Fibroblast of lung (primary cell): ENCODE results near the gene TAF9B. TPM values are rescaled to one million over a fixed set of nuclear protein-coding genes. Genes with fewer than 3 reads are reported as not detected.
"Not testable (repeated sequence)": the region's sequence is repeated elsewhere in the genome, so short reads cannot be mapped to it uniquely, and the experiment has no call there.

ENCODE experiments used
- DNase-seq, 2 donors: peaks; one replicate each; pipeline versions ENCODE4 v3.0.0 to v3.0.0-alpha.2; 2010; ENCODE audit warnings: low read depth in 2 of 2
- H2AFZ ChIP-seq: 2 replicates; pipeline ENCODE4 v1.5.1; 2012; ENCODE audit warnings: low read length, control low read depth, inconsistent platforms
- H3K27ac ChIP-seq: 2 replicates; pipeline ENCODE4 v1.5.1; 2011; ENCODE audit warnings: low read length, control low read depth; ENCODE audit not compliant: insufficient read depth
- H3K27me3 ChIP-seq: 2 replicates; pipeline ENCODE4 v1.5.1; 2011; ENCODE audit warnings: mild to moderate bottlenecking, low read length; ENCODE audit not compliant: control insufficient read depth, insufficient read depth
- H3K36me3 ChIP-seq: 2 replicates; pipeline ENCODE4 v1.5.1; 2011; ENCODE audit warnings: low read length; ENCODE audit not compliant: control insufficient read depth, insufficient read depth
- H3K4me1 ChIP-seq: 2 replicates; pipeline ENCODE4 v1.5.1; 2011; ENCODE audit warnings: low read length; ENCODE audit not compliant: control insufficient read depth, insufficient read depth; ENCODE audit errors: extremely low read depth
- H3K4me2 ChIP-seq: 2 replicates; pipeline ENCODE4 v1.5.1; 2011; ENCODE audit warnings: low read length, control low read depth; ENCODE audit not compliant: insufficient read depth; ENCODE audit errors: extremely low read depth
- H3K4me3 ChIP-seq, 4 experiments: fragments of 200-600 bp in 1 of 4; sonication (generic) in 1 of 4; replicated peaks in 1 of 4; 2 replicates each; pipeline ENCODE4 v1.5.1; 2011 to 2016; ENCODE audit warnings: low read length in 4 of 4, low read depth in 3 of 4, mild to moderate bottlenecking in 3 of 4, control low read depth in 2 of 4, inconsistent platforms in 1 of 4, mixed read lengths in 1 of 4; ENCODE audit not compliant: insufficient read depth in 1 of 4; ENCODE audit errors: control extremely low read depth in 1 of 4
- H3K79me2 ChIP-seq: 2 replicates; pipeline ENCODE4 v1.5.1; 2012; ENCODE audit warnings: mild to moderate bottlenecking, low read length, inconsistent platforms; ENCODE audit not compliant: control insufficient read depth, insufficient read depth
- H3K9ac ChIP-seq: 2 replicates; pipeline ENCODE4 v1.5.1; 2011; ENCODE audit warnings: mild to moderate bottlenecking, low read length, control low read depth; ENCODE audit not compliant: insufficient read depth
- H3K9me3 ChIP-seq: 2 replicates; pipeline ENCODE4 v1.5.1; 2012; ENCODE audit warnings: low read depth, low read length; ENCODE audit not compliant: control insufficient read depth, insufficient read depth
- H4K20me1 ChIP-seq: 2 replicates; pipeline ENCODE4 v1.5.1; 2011; ENCODE audit warnings: low read length; ENCODE audit not compliant: control insufficient read depth, insufficient read depth; ENCODE audit errors: extremely low read depth
- CTCF ChIP-seq, 2 donors: IDR thresholded peaks in 1 of 2; conservative IDR thresholded peaks in 1 of 2; 1 replicate in 1 of 2; 2 replicates in 1 of 2; pipeline ENCODE4 v1.5.1; 2011 to 2012; ENCODE audit warnings: low read length in 2 of 2, control low read depth in 1 of 2, inconsistent platforms in 1 of 2, low read depth in 1 of 2, mild to moderate bottlenecking in 1 of 2
- EZH2 ChIP-seq: IDR thresholded peaks from 2 replicates; pipeline ENCODE4 v1.5.1; 2012; ENCODE audit warnings: low read length, control low read depth, mild to moderate bottlenecking; ENCODE audit errors: missing control alignments
- polyA plus RNA-seq, 2 donors: library from polyadenylated mRNA; depleted of rRNA in 1 of 2; stranded (reverse) in 1 of 2; unstranded in 1 of 2; fragments of >200 nt; gene quantifications; 2 replicates each; pipeline ENCODE4 v1.2.1, GENCODE V29; 2011 to 2012; ENCODE audit warnings: missing spikeins in 1 of 2
- total RNA-seq: library from RNA; depleted of rRNA; stranded (reverse); fragments of >200 nt; gene quantifications from 2 replicates; pipeline ENCODE4 v1.2.1, GENCODE V29; 2014

Gene TAF9B
- total and polyA plus RNA-seq, 2 donors (not counting 1 experiment from before 2014, with no cell fraction given), result 29.1 to 31.7 TPM

- Histone ChIP-seq H3K9ac (no peak overlapping the region), H3K4me3 (no peak overlapping the region), H3K9me3 (no peaks in the 10 kb centered on the region), H3K27me3 (no peaks in the 10 kb centered on the region), H3K4me1 (no peaks in the 10 kb centered on the region), H3K79me2 (no peaks in the 10 kb centered on the region), H3K36me3 (no peaks in the 10 kb centered on the region), H3K27ac (no peak overlapping the region), H3K4me2 (no peak overlapping the region), H2AFZ (no peak overlapping the region), H4K20me1 (no peaks in the 10 kb centered on the region)
- no peak for DNase-seq
- no peak for TF ChIP-seq EZH2
- TF ChIP-seq CTCF (conservative IDR thresholded peaks at IDR 0.05 in 1 of 2, IDR thresholded peaks at IDR 0.05 in 1 of 2; ENCODE audit: low read depth in 1 of 2, low read length in 2 of 2), result no peak
Observed at GRCh38 chrX:78131117-78131516, 8.3 kb downstream of the TAF9B start.

DNA sequence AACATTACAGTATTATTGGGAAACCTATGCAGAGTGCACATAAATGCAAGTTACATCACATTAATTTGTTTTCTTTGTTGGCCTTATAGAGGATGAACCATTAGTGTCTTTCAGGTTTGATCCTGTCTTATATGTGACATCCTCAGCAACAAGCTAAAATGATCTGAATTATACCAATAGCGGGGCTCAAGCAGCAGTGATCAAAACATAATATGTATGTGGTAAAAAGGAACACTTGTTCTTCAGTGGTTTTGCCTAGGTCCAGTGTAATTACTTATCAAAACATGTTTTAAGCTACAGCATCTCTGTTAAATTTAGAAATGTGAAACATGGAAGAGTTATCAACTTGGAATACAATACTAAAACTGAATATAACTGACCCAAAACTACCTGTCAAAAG, 9.1 kb downstream of the TAF9B start:
- DNase-seq, result no peak
- no peaks in the 10 kb centered on the region for H4K20me1 ChIP-seq
- H3K79me2 ChIP-seq, result no peaks in the 10 kb centered on the region
- no peak overlapping the region for H3K27ac ChIP-seq
- no peak overlapping the region for H3K4me3 ChIP-seq
- no peak overlapping the region for H3K9ac ChIP-seq
- no peaks in the 10 kb centered on the region for H3K4me1 ChIP-seq
- no peaks in the 10 kb centered on the region for H3K27me3 ChIP-seq
- TF ChIP-seq EZH2 (no peak), CTCF (conservative IDR thresholded peaks at IDR 0.05 in 1 of 2, IDR thresholded peaks at IDR 0.05 in 1 of 2; ENCODE audit: low read depth in 1 of 2, low read length in 2 of 2) (no peak)
- no peak overlapping the region for H3K4me2 ChIP-seq
- no peak overlapping the region for H2AFZ ChIP-seq
- H3K9me3 ChIP-seq, result no peaks in the 10 kb centered on the region
- H3K36me3 ChIP-seq, result no peaks in the 10 kb centered on the region

DNA sequence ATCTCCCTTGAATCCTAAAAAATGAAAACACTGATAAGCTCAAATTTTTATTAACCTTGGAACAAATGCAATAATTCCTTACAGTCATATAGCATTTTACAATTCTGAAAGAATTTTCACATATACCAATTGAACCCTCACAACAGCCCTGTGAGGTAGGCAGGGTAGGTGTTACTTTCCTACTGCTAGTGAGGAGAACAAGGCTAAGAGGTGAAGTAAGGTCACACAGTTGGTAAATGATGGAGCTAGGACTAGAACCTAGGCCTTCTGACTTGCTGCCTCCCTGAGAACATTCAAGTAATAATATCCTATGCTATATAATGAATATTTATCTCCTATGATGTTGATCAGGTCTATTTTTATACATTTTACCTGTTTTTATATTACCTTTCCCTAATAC, 9.7 kb downstream of the TAF9B start:
- Histone ChIP-seq H4K20me1 (no peaks in the 10 kb centered on the region), H3K4me2 (no peak overlapping the region), H3K4me3 (no peak overlapping the region), H2AFZ (no peak overlapping the region), H3K9me3 (no peaks in the 10 kb centered on the region), H3K9ac (no peak overlapping the region), H3K79me2 (no peaks in the 10 kb centered on the region), H3K4me1 (no peaks in the 10 kb centered on the region), H3K27me3 (no peaks in the 10 kb centered on the region), H3K36me3 (peaks cover 2% of the 10 kb centered on the region), H3K27ac (no peak overlapping the region)
- TF ChIP-seq CTCF (conservative IDR thresholded peaks at IDR 0.05 in 1 of 2, IDR thresholded peaks at IDR 0.05 in 1 of 2; ENCODE audit: low read depth in 1 of 2, low read length in 2 of 2) (no peak), EZH2 (no peak)
- DNase-seq, result no peak

- not testable (repeated sequence) for H3K27ac ChIP-seq, DNase-seq, H3K9ac ChIP-seq, H3K36me3 ChIP-seq, H3K79me2 ChIP-seq, H3K4me2 ChIP-seq, H3K4me1 ChIP-seq, H2AFZ ChIP-seq, H3K9me3 ChIP-seq, H4K20me1 ChIP-seq, H3K27me3 ChIP-seq, H3K4me3 ChIP-seq
Observed at GRCh38 chrX:78125781-78126180, 13.7 kb downstream of the TAF9B start.
